GM12891 (cell line): ENCODE measurements around the gene ZDHHC22.

Experiments
- DNase-seq: peaks from one replicate; pipeline ENCODE4 v3.0.0; 2011; ENCODE audit warnings: low spot score; ENCODE audit not compliant: insufficient read length
- FAIRE-seq: peaks from 2 replicates; lab custom pipeline; 2011; peaks lifted over from hg19 to GRCh38; lab: Jason Lieb, UNC
- PAX5 ChIP-seq: IDR thresholded peaks from 2 replicates; pipeline ENCODE4 v1.6.1; 2011; ENCODE audit warnings: low read length, moderate library complexity, mild to moderate bottlenecking; ENCODE audit not compliant: insufficient read depth, severe bottlenecking
- POLR2A ChIP-seq: IDR thresholded peaks from 2 replicates; pipeline ENCODE4 v1.6.1; 2011; ENCODE audit warnings: low read depth, low read length, control low read depth
- POLR2AphosphoS5 ChIP-seq: IDR thresholded peaks from 2 replicates; pipeline ENCODE4 v1.6.1; 2011; ENCODE audit warnings: low read depth, low read length, control low read depth
- POU2F2 ChIP-seq: IDR thresholded peaks from 2 replicates; pipeline ENCODE4 v1.6.1; 2011; ENCODE audit warnings: low read depth, mild to moderate bottlenecking, control low read depth, low read length, moderate library complexity
- SPI1 ChIP-seq: IDR thresholded peaks from 2 replicates; pipeline ENCODE4 v1.6.1; 2011; ENCODE audit warnings: low read depth, low read length, control low read depth
- TAF1 ChIP-seq: IDR thresholded peaks from 2 replicates; pipeline ENCODE4 v1.6.1; 2011; ENCODE audit warnings: low read depth, low read length, control low read depth

Gene ZDHHC22

DNA sequence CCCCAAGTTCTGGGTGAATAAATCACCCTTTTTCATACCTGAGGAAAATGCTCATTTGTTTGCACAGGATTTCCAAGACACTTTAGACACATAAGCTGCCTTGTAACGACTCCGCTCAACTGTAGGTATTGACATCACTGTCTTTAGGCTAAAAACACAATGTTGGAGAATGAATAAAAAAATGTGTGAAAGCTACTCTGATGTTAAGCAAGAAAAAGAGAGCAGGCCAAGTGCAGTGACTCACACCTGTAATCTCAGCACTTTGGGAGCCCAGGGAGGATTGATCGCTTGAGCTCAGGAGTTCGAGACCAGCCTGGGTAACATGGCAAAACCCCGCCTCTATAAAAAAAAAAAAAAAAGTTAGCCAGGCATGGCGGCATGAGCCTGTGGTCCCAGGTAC lies 54.6 kb downstream of the ZDHHC22 start:
- DNase-seq: no peak
- no peak for FAIRE-seq
- TF ChIP-seq POLR2AphosphoS5 (no peak), PAX5 (no peak), SPI1 (no peak), POLR2A (no peak), POU2F2 (no peak), TAF1 (no peak)

DNA sequence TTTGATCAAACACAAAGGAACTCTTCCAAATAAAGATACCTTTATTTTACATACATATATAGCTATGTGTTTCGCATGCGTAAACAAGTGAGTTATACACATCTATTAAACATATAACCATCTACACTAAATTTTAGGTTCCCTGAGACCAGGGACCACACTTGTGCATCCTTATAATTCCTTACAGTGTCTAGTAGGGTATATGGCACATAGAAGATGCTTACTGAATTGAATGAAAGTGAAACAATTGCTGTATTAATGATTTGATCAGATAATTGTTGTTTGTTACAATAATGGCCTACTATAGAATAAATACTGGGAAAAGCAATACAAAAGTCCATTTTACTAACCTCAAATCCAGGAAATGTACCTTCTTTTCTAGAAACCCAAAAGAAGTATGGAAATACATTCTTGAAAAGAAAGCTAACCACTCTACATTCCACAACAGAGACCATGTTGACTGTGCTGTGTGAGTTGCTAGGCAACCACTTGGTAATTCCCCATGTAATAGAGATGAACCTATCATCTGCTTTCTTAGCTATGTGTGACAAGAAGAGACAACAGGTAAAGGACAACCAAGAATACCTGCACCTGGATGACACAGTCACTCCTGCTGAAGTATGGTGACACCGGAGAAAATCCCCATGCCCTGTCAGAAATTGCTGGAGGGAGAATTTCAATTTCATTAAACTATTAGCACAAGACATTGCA lies 55.4 kb downstream of the ZDHHC22 start:
- peak; percentile 82 for FAIRE-seq

DNA sequence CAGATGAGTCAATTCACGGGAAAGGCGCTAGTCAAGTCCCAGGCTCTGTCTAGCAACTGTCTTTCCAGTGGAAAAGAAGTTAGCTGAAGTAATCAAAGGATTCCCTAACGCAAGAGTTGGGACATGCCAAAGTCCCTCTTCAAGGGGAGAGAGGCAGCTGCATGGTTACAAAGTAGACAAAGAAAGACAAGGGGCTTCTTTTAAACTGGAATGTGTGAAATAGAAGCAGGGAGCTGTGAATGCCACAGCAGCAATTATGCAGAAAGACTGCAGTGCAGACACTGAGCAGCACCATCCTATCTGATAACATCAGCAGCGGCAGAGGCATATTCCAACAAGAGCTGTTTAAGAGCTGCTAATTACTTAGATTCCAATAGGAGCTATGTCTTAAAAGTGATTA lies 56.1 kb downstream of the ZDHHC22 start:
- TF ChIP-seq SPI1 (no peak), TAF1 (no peak), POLR2AphosphoS5 (no peak), POU2F2 (no peak), PAX5 (no peak)
- FAIRE-seq (no peak), DNase-seq (no peak)

More for the DNA sequence above, 55.4 kb downstream of the ZDHHC22 start:
- TF ChIP-seq SPI1 (no peak), TAF1 (no peak), POLR2AphosphoS5 (no peak), POLR2A (no peak), PAX5 (no peak)
- no peak for DNase-seq

DNA sequence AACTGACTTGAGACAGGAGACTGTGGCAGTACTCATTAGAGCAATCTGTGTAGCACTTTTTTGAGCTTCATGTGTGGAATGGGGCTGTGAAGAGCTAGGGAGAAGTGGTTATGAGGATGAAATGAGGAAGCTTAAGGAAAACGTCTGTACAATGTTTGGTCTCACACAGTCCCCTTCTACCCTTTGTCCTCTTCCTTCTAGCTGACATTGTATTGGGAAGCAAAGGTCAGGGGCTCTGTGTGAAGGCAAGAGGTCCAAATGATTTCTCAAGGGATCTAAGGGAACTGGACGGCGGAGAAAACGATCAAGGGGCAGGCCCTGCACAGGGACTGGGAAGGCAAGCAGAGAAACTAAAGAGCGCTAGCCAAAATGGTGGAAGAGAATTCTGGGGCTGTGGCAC lies 56.6 kb downstream of the ZDHHC22 start:
- DNase-seq (no peak), FAIRE-seq (no peak)
- TF ChIP-seq SPI1 (no peak), PAX5 (no peak), POLR2AphosphoS5 (no peak), POU2F2 (no peak), TAF1 (no peak), POLR2A (no peak)

DNA sequence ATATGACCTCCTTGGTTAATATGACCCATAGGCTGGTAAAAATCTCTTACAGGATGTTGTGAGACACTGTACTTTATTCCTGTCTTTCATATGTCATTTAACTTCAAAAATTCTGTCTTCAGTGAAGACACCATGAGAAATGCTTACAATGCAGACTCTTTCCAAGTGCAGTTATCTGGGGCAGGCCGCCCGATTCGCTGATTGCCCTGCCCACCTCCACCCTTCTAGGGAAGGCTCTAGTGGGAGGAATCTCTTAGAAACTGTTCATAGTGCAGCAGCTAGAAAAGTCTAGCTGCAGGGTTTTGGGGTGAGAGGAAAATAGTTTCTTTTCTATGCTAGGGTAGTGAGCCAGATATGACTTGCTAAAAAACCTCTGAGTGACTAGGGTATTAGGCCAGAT lies 58.5 kb downstream of the ZDHHC22 start:
- TF ChIP-seq POLR2A (no peak), POLR2AphosphoS5 (no peak), SPI1 (no peak), TAF1 (no peak), PAX5 (no peak), POU2F2 (no peak)
- DNase-seq (no peak), FAIRE-seq (no peak)

DNA sequence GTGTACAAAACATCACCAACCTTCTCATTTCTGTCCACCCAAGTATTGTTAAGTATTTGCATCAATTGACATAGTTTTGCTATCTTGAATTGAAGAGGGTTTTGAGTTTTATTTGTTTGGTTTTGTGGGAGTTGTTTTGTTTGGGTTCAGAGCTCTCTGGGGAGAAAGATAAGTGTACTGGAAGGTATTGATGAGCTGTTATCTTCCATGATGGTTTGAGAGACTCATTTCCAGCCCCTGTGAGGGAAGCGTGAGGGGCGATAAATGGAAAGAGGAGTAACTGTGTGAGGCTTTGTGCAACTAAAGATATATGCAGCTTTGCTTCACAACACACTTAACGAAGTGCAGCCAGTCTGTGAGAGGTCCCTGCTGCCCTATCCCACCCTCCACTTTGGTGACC lies 59.2 kb downstream of the ZDHHC22 start:
- FAIRE-seq (peak; percentile 64), DNase-seq (no peak)
- TF ChIP-seq POU2F2 (no peak), TAF1 (no peak), POLR2AphosphoS5 (no peak), PAX5 (no peak), POLR2A (no peak), SPI1 (no peak)
